Stomach (tissue), 4 donors: ENCODE measurements around the gene KHDC4.

ENCODE experiments used
- CTCF ChIP-seq, 7 experiments: fragments of 450-650 bp in 4 of 7; fragments of 200-600 bp in 3 of 7; sonication (generic) in 3 of 7; IDR thresholded peaks; one replicate each; pipeline ENCODE4 v1.5.1; 2016 to 2019; ENCODE audit warnings: antibody characterized with exemption in 7 of 7, control low read depth in 2 of 7, mild to moderate bottlenecking in 1 of 7
- EP300 ChIP-seq: sonication (generic); formaldehyde crosslinking; IDR thresholded peaks from one replicate; pipeline ENCODE4 v1.6.1; 2017; ENCODE audit warnings: antibody characterized with exemption
- POLR2A ChIP-seq, 4 donors: fragments of 450-650 bp; IDR thresholded peaks; one replicate each; pipeline ENCODE4 v1.6.1; 2016; ENCODE audit warnings: antibody characterized with exemption in 4 of 4, control low read depth in 2 of 4, mild to moderate bottlenecking in 1 of 4, moderate library complexity in 1 of 4
- POLR2AphosphoS5 ChIP-seq, 3 donors: sonication (generic); formaldehyde crosslinking; IDR thresholded peaks; one replicate each; pipeline ENCODE4 v1.6.1; 2016; ENCODE audit warnings: antibody characterized with exemption in 3 of 3

- TF ChIP-seq CTCF (IDR thresholded peaks at IDR 0.05) (no peak), POLR2A (IDR thresholded peaks at IDR 0.05) (no peak), EP300 (no peak), POLR2AphosphoS5 (IDR thresholded peaks at IDR 0.05) (peak in 1 of 3 donors; percentile 45)
Observed at GRCh38 chr1:155893389-155894142, 40.6 kb downstream of the KHDC4 start.
